Measurements from ENCODE around the gene MORC1.

DNA sequence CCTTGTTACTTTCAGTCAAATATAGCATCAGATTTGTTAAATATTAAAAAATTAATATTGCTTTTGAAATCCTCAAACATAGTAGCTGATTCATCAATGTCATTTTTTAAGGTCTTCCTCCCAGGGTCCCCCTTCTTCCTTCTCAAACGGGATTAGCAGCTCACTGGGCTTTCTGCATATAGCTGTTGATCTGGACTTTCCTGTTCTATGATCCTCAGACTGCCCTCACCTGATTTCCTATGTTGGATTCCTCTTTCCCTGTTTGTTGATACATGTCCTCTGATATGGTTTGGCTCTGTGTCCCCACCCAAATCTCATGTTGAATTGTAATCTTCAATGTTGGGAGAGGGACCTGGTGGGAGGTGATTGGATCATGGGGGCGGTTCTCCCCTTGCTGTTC is 170.1 kb downstream of the MORC1 start:
- TF ChIP-seq, protein P1, sequence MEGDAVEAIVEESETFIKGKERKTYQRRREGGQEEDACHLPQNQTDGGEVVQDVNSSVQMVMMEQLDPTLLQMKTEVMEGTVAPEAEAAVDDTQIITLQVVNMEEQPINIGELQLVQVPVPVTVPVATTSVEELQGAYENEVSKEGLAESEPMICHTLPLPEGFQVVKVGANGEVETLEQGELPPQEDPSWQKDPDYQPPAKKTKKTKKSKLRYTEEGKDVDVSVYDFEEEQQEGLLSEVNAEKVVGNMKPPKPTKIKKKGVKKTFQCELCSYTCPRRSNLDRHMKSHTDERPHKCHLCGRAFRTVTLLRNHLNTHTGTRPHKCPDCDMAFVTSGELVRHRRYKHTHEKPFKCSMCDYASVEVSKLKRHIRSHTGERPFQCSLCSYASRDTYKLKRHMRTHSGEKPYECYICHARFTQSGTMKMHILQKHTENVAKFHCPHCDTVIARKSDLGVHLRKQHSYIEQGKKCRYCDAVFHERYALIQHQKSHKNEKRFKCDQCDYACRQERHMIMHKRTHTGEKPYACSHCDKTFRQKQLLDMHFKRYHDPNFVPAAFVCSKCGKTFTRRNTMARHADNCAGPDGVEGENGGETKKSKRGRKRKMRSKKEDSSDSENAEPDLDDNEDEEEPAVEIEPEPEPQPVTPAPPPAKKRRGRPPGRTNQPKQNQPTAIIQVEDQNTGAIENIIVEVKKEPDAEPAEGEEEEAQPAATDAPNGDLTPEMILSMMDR (IDR thresholded peaks at IDR 0.05), result no peak
- no peak for TF ChIP-seq POLR2A (IDR thresholded peaks at IDR 0.05)

Measured in testis (tissue), 2 donors.